EH (cell line): ENCODE data around the gene FBXW11.

Experiments
- DNase-seq: peaks from one replicate; pipeline ENCODE4 v3.0.0-alpha.2; 2015; ENCODE audit warnings: low read depth

Gene FBXW11

GRCh38 chr5:171867786-171868185 is 138.7 kb downstream of the FBXW11 start:
- peak; percentile 58 for DNase-seq

GRCh38 chr5:171865471-171865870 is 141.0 kb downstream of the FBXW11 start:
- no peak for DNase-seq

GRCh38 chr5:171863935-171864334 is 142.5 kb downstream of the FBXW11 start:
- DNase-seq: peak; percentile 95

GRCh38 chr5:171862624-171863023 is 143.8 kb downstream of the FBXW11 start:
- DNase-seq: no peak

GRCh38 chr5:171861381-171861780 is 145.1 kb downstream of the FBXW11 start:
- no peak for DNase-seq

DNA sequence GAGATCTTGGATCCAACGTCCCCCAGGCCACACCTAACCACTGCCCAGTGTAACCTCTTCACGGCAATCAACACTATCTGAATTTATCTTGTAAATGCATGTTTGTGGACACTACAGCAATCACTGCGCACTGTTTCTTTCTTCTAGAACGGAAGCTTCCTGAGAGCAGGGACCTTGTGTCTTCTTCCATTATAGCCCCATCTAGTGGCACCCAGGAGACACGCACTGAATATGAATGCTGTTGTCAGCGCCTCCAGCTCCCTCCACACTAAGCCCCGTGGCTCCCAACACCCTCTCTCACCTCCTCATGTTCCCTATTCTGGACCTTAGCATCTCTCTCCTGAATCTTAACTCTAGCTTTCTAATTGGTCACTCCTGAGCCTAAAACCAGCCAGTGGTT is 148.1 kb downstream of the FBXW11 start:
- DNase-seq: peak; percentile 23

DNA sequence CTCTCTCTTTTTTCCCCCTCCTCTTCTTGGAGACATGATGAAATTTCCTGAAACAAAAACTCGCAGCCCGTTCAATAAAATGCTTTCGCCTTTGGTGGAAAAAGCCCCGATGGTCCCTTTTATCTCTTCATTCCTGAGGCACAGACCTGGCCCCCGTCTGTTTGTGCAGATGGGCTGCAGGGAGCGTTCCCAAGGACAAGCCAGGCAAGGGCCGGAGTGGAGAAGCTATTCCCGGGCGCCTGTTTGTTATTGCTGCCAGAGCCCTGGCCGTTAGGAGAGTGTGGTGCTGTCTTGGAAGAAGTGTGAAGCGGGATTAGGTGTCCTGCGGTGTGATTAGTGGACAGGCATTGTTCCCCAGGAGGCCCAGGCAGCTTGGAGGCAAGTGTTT is 149.0 kb downstream of the FBXW11 start:
- no peak for DNase-seq

DNA sequence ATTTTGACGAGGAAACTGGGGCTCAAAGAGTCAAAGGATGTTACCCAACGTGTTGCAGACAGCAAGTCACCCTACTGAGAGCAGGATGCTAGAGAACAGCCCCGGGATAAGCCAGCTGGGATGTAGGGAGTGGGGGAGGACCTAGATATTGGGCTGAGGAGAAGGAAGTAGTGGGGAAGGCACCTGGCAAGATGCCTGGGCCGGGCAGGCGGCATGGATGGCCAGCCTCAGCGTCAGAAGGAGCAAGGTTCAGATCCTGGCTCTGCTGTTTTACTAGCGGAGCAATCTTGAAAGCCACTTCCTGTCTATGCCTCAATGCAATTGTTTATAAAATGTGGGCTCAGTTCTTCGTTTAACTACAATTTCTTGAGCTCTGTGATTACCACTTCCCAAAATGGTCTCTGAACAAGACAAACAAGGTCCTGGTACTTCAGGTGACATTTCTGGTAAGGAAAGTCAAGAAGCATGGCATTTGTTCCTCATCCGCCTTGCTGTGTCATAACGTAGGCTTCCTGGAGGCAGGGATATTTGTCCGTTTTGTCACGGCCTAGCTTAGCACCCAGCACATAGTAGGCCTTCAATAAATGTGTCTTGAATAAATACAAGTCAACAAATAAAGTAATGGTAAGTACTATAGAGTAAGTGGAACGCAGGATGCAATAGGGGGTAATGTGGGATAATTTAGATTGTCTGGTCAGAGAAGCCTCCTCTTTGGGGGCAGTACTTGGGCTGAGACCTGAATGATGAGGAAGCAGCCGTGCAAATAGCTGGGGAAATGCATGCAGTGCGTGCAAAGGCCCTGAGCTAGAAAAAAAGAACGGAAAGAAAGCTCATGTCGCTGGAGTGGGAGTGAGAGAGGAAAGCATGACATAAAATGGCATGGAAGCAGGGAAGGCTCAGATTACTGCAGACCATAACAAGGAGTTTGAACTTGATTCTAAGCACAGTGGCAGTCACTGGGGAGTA is 150.4 kb downstream of the FBXW11 start:
- peak; percentile 19 for DNase-seq

DNA sequence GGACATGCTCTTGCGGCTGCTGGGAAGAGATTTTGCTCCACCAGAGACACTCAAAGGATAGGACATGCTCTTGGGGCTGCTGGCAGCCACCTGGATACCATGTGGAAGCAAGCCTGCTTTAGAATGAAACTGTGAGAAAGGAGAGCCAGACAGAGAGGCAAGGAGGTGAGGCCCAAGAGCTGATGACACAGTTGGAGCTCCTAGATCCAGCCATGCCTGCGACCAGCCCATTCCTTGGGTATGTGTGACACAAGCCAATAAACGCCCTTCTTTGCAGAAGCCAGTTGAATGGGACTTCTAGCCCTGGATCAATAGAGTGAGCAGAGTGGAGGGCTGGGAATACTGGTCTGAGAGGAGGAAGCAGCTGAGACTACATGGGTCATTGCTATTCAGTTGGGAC is 151.2 kb downstream of the FBXW11 start:
- DNase-seq: no peak

GRCh38 chr5:171852255-171852681 is 154.2 kb downstream of the FBXW11 start:
- DNase-seq: peak; percentile 17

DNA sequence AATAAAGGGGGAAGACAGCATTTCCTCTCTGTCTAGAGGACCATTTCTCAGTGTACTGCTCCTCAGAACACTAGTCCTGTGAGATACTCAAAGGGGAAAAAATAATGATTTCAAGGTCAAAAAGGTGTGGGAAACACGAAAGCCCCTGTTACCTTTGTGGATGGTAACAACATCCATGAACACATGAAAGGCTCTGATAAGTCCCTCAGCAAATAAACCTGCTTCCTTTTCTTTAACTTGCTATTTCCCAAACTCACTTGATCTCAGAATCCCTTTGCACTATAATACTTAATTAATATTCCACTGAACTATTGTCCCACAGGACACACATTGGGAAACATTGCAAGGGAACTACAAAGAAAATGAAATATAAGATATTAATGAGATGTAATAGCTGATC is 155.2 kb downstream of the FBXW11 start:
- DNase-seq: no peak

DNA sequence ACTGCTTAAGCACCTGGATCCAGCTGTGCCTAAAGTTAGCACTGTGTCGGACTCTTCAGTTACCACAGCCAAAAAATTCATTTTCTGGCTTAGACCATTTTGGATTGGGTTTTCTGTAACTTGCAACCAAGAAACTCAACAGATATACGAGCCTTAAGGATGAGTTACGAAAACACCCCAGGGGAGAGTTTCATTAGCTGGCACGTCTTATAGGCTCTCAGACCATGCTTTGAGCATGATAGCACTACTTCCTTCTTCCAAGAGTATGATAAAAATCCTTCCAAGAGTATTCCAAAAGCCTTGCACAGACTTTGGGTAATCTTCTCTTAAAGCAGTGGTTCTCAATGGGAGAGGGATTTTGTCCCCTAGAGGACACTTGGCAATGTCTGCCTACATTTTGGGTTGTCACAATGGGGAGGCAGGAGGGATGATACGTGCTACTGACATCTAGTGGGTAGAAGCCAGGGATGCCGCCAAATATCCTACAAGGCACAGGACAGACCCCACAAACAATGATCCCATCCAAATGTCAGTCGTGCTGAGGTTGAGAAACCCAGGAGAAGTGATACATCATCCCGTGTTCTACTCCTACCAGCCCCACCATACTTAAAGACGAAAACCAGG is 156.0 kb downstream of the FBXW11 start:
- DNase-seq: peak; percentile 35

DNA sequence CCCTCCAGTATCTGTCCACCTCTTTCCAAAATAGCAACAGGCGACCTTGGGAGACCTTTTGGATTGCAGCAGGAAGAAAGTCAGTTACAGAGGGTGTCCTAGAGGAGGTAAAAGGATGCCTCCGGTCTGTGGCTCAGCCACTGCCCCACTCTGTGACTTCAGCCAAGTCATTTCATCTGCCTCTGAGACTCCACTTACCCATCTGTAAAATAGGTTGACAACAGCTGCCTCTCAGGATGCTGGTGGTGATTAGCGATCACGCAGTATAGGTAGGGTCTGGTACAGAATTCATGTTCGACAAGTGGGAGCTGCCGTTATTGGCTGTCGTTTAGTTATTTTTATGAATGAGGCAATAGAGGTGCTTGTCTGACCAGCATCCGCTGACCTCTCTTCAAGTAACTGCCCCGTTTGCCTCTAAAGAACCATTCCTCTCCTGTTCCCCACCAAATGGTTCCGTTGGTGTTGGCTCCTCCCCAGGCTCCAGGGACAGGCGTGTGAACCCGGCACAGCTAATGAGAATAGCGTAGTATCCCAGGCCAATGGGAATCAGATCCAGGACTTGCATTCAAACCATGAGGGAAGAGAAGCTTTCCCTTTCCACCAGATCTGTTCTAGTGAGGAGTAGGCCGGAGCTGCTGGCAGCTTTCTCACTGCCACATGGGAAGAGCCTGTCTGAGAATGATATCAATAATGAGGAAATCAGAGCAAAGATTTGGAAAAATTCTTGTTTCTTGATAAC is 156.7 kb downstream of the FBXW11 start:
- no peak for DNase-seq

- no peak for DNase-seq
These were observed 157.4 kb downstream of the FBXW11 start for GRCh38 chr5:171848911-171849520.

- DNase-seq: no peak
These were observed 158.0 kb downstream of the FBXW11 start for GRCh38 chr5:171848486-171848885.

DNA sequence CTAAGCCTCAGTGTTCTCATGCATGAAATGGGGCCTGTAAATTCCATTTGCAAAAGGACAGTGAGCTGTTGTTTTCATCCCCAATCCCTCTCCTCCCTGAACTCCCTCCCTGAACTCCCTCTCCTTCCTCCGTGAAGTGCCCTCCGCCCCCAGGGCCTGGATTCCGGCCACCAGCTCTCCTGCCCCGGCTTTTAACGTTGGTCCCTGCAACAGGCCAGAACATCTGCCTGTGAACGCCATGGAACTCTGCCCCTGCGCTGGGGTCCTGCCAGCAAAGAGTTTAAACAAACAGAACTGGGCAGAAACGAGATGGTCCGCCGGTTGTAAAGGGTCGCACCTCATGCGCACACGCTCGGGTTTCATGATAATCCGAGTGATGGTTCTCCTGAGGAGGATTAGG is 158.4 kb downstream of the FBXW11 start:
- no peak for DNase-seq

GRCh38 chr5:171847026-171847425 is 159.4 kb downstream of the FBXW11 start:
- no peak for DNase-seq

GRCh38 chr5:171846323-171846722 is 160.1 kb downstream of the FBXW11 start:
- DNase-seq: no peak

DNA sequence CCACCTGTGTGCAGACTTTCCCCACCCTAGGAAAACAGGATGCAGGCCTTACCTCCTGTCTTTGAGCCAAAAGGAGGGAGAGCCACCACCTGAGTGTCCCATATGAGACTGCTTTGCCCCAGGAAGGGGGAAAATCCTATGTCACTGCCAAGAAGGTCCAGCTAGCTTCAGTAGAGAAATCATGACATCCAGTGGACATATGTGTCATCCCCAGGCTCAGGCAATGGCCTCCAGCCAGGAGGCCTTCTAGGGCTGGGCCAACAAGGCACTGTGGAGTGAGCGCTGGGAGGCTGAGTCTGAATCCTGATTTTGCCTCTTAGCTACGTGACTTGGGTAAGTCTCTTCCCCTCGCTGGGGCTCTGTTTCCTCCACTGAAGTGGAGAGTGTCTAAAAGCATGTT is 160.6 kb downstream of the FBXW11 start:
- DNase-seq: peak; percentile 50

GRCh38 chr5:171845040-171845630 is 161.3 kb downstream of the FBXW11 start:
- DNase-seq: no peak

DNA sequence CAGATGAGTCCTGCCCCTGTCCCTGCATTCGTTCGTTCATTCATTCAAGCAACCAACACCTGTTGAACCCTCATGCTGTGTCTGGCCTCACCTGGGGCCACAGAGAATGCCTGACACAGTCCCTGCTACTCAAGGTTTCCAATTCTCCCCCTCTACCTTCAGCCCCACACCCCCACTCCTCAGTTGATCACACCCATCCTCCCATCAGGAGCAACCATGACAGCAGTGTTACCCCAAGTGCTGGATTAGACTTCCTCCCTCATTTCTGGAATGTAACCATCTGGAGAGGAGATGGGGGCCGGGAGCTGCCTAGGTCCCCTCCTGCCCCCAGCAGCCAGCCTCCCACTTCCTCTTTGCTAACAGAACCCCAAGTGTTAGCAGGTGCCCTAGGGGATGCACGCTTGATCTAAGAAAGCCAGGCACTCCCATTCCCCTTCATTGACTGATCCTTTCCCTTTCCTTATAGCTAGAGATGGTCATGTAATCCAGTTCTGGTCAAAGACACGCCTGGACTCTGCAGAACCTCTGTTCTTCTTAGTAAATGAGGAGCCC is 163.6 kb downstream of the FBXW11 start:
- DNase-seq: no peak
